ENCODE data around the gene CNPY3. TPM values are rescaled to one million over a fixed set of nuclear protein-coding genes. Genes with fewer than 3 reads are reported as not detected.

CNPY3 gene
- total and polyA plus RNA-seq, 2 of the 13 experiments (the other 11 are each of a cell fraction or from before 2014, with no cell fraction given): 42.3 to 60.2 TPM

GRCh38 chr6:42961020-42961470 lies 31.8 kb downstream of the CNPY3 start (continued):
- TF ChIP-seq ZNF704 (CRISPR knock-in tag; IDR thresholded peaks at IDR 0.05; ENCODE audit: borderline replicate concordance) (peak; percentile 50; the same call in 1 of the 2 replicates), GMEB1 (CRISPR knock-in tag; IDR thresholded peaks at IDR 0.05; ENCODE audit: borderline replicate concordance) (no peak), AHR (CRISPR knock-in tag; IDR thresholded peaks at IDR 0.05) (no peak), IRF2 (CRISPR knock-in tag; IDR thresholded peaks at IDR 0.05) (0 out of 2 replicates have a peak, but pooled peaks have one; percentile 11), ZNF546 (CRISPR knock-in tag; conservative IDR thresholded peaks at IDR 0.05) (peak; percentile 33; the same call in 1 of the 2 replicates), ZNF724P (CRISPR knock-in tag; IDR thresholded peaks at IDR 0.05; ENCODE audit: borderline replicate concordance) (0 out of 2 replicates have a peak, but pooled peaks have one; percentile 78), ZNF687 (CRISPR knock-in tag; IDR thresholded peaks at IDR 0.05) (peak; percentile 55; the same call in 1 of the 2 replicates), MYPOP (CRISPR knock-in tag; IDR thresholded peaks at IDR 0.05) (peak; percentile 69; the same call in 1 of the 2 replicates), SOX13 (IDR thresholded peaks at IDR 0.05) (no peak), SOX13 (CRISPR knock-in tag; conservative IDR thresholded peaks at IDR 0.05 in 1 of 2, IDR thresholded peaks at IDR 0.05 in 1 of 2) (0 out of 4 replicates have a peak, but pooled peaks of 1 of the 2 experiments have one; percentile 20), NRL (CRISPR knock-in tag; IDR thresholded peaks at IDR 0.05; ENCODE audit: borderline replicate concordance) (no peak), ZNF616 (CRISPR knock-in tag; IDR thresholded peaks at IDR 0.05; ENCODE audit: low read depth) (0 out of 2 replicates have a peak, but pooled peaks have one; percentile 6), ZNF234 (CRISPR knock-in tag; conservative IDR thresholded peaks at IDR 0.05) (peak; percentile 72; the same call in 1 of the 2 replicates), ZMAT3 (CRISPR knock-in tag; conservative IDR thresholded peaks at IDR 0.05) (0 out of 2 replicates have a peak, but pooled peaks have one; percentile 2), NFRKB (IDR thresholded peaks at IDR 0.05) (no peak), GATAD2A (CRISPR knock-in tag; IDR thresholded peaks at IDR 0.05) (peak; percentile 60)
